HG02884 (cell line): ENCODE measurements around the gene ETV7.

Experiments used
- ATAC-seq: cut with Tn5 transposase; IDR thresholded peaks from one replicate; pipeline ENCODE4 v1.9.1; 2021; ENCODE audit warnings: mild to moderate bottlenecking, moderate library complexity; ENCODE audit not compliant: unreplicated experiment

ETV7 gene

DNA sequence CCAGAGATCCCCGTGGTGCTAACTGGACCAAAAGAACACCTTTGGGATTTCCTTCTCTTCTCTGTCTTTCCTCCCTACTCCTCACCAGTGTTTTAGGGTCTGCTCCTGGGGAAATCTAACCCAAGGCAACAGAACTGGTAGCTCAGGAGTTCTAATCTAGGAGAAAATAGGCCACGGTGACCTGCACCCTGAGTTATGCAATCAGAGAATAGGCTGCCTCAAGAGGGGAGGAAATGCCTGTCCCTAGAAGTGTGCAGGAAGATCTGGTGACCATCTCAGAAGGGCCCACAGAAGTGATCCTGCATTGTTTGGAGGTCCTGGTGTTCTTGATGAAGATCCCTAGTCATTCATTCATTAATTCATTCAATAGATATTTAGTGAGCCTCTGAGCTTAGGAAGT is 3.4 kb downstream of the ETV7 start:
- no peak for ATAC-seq

GRCh38 chr6:36383606-36384005 is 3.9 kb downstream of the ETV7 start:
- ATAC-seq = no peak

- no peak for ATAC-seq
Observed at GRCh38 chr6:36382976-36383375, 4.5 kb downstream of the ETV7 start.

DNA sequence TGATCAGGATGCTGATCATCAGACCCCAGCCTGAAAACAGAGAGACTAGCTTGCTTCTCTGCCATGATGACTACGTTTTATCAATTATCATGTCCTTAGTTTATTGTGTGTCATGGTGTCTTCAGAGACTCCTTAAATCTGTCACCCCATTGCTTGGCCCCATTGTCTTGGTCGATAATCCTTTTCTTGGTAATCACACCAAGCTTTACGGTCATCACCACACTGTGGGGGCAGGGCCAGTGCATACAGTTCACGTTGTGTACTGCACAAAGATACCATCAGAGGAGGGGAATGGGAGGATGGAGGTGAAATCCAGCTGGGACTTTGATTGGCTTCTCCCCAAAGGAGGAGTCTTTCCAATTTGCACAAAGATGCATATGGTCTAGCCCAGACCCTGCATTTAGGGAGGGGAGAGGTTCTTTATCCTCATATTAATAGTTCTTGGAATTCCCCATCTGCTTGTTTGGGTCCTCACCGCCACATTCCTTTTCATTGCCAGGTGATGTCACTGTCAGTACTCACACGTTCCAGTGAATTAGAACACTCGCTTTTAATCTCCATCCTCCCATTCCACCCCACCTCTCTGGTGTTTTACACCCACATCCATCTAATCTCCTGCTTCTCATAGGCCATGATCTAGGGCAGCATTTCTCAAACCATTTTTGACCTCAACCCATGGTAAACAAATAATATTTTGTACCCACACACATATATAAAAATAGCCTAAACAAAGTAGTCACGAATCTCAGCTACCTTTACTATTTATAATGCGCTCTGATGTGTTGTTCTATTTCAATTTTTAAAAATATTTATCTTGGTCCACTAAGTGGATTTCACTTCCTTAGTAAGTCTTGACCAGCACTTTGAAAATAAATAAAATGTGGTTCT is 5.7 kb downstream of the ETV7 start:
- ATAC-seq = no peak

GRCh38 chr6:36380166-36380565 is 7.3 kb downstream of the ETV7 start:
- ATAC-seq = no peak

- no peak for ATAC-seq
Observed at GRCh38 chr6:36378936-36379335, 8.5 kb downstream of the ETV7 start.

DNA sequence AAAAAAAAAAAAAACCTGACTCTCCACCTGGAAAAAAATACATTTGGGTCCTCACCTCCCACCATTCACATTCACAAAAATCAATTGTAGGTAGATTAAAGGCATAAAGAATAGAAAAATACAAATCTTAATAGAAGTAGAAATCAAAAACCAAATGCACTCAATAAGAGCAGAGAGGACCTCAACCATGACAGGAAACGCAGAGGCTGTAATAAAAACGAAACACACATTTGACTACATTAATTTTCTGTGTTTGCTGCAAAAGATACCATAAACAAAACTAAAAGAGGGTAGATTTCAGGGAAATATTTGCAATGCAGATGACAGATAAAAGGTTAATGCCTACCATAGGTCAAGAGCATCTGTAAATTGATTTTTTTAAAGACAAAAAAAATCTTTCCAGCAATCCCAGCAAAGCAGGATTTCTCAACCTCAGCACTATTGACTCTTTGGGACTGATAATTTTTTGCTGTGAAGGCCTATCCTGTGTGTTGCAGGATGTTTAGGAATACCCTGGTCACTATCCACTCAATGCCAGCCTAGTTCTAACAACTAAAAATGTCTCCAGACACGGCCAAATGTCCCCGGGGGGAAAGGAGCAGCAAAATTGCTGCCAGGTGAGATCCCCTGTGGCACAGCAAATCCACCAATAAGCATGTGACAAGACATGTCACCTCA is 9.1 kb downstream of the ETV7 start:
- no peak for ATAC-seq

GRCh38 chr6:36377594-36377993 is 9.9 kb downstream of the ETV7 start:
- ATAC-seq = no peak

DNA sequence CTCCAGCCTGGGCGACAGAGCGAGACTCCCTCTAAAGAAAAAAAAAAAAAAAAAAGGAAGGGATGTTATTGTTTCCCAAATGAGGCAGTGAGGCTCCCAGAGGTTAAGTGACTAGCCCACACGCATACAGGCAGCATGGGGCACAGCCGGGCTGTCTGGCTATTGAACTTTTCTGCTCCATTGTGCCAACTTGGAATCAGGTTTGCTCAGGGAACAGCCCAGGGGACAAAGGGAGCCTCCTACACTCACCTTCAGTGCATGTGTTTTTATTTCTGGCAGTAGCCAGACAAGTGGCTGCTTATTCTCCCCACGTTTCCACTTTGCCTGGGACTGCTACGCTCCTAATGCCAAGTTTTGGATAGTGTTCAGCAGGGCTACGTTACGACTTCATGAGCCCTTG is 10.7 kb downstream of the ETV7 start:
- ATAC-seq = no peak

DNA sequence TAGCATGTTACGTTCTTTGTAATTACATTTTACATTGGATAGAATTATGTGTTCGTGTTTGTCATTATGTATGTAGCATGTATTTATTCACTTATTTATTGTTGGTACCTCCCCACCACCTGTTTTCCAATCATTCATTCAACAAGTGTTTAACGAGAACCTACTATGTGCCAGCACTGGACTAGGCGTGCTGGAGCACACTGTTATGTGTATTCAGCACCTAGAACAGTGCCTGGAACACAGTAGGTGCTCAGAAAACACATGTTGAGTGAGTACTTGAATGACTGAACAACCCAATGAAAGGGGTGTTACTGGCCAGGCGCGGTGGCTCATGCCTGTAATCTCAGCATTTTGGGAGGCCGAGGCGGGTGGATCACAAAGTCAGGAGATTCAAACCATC is 11.3 kb downstream of the ETV7 start:
- ATAC-seq = no peak

DNA sequence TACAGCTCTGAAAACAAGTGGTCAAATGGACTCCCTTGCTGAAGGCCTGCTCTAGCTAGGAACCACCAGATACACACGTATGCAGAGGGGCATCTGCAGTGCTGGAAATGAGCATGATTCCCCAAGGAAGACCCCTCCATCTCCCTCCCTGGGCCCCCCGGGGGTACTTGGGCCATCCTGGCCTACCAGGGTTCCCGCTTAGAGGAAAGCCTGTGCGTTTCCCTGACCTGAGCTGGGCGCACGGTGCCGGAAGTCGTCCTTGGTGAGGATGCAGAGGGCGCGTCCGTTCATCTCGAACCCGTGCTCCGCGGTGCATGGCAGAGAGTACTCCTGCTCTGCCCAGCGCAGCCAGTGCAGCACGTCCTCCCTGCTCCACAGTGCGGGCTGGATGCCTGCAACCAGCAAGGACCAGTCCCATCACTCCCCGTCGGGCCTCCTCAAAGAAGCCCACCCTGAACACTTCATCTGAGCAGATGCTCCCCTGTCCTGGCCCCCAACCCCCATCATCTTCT is 11.8 kb downstream of the ETV7 start:
- ATAC-seq = no peak

GRCh38 chr6:36374972-36375371 is 12.5 kb downstream of the ETV7 start:
- no peak for ATAC-seq

DNA sequence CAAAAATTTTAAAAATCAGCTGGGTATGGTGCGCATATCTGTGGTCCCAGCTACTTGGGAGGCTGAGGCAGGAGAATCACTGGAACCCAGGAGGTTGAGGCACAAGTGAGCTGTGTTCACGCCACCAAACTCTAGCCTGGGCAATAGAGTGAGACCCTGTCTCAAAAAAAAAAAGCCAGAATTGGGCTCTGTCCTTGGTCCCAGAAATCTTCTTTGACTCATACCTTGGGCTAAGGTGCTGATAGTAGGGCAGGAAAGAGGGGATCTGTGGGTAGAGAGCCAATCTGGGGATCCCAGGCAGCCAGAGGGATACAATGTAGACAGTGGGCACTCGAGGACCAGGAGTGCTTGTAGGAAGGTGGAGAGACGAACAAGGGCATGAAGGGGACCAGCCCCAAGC is 13.3 kb downstream of the ETV7 start:
- ATAC-seq = no peak

DNA sequence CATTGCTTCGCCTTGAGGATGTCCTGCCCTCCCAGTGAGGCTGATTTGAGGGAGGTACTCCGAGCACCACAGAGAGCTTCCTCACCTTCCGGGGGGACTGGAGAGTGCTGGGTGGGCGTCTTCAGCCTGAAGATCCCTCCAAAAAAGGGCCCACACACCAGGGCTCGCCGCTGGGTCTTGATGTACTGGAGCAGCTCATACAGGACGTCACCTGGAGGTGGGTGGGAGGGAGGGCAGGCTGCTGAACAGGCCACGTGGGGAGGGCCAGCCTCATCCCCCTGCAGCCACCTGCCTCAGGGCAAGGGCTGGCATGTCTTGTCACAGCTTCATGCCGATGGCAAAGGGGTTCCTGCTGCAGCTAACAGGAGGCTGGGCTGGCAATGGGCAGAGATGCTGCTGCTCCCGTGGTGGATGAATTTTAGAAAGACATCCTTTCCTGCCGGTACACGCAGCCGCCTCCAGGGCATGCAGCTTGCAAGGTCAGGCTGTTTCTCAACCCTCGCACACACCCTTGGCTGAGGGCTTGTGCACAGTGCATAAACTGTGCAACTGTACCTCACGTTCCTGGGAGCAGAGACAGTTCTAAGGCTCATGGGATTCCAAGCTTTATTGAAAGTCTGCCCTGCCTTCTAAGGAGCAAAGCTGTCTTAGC is 14.0 kb downstream of the ETV7 start:
- no peak for ATAC-seq

GRCh38 chr6:36372088-36372487 is 15.4 kb downstream of the ETV7 start:
- no peak for ATAC-seq

DNA sequence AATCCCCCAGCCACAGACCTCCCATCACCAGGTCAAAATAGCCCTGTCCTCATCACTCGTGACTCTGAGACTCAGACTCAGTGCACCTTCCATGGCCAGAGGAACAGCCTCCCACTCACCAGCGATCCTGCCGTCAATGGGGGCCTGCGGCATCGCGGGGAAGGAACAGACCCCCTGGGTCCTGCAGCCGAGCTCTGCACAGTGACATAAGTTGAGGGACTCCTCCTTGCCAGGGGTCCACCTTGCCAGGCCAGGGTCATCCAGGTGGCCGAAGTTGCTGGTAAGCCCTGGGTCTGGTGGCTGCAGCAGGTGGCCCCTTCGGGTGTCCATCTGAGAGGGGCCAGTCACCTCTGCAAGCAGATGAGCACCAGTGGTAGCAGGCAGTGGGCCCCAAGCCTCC is 16.3 kb downstream of the ETV7 start:
- no peak for ATAC-seq

GRCh38 chr6:36370638-36371037 is 16.8 kb downstream of the ETV7 start:
- ATAC-seq = no peak

GRCh38 chr6:36368921-36369865 is 18.3 kb downstream of the ETV7 start:
- no peak for ATAC-seq

- ATAC-seq = no peak
Observed at GRCh38 chr6:36368421-36368820, 19.0 kb downstream of the ETV7 start.

DNA sequence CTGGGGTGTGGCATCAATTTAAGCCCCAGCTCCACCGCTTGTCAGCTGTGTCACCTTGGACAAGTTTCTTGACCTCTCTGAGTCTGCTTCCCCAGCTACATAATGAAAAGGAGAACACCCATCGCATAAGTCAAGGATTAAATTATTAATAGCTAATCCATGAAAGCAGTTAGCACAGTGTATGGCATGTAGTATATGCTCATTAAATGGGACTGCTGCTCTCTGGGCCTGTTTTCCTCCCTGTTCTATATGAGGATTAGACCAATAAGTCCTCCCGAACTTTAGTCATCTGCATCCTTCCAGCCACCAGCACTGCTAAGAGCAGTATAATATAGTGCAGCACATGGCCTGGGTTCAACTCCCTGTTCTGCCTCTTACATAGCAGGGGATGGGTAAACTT is 19.7 kb downstream of the ETV7 start:
- no peak for ATAC-seq
